OCI-LY7 (cell line): ENCODE data around the gene FTO.

Experiments used
- EZH2phosphoT487 ChIP-seq: fragments of 200-600 bp; sonication (generic); IDR thresholded peaks from 2 replicates; pipeline ENCODE4 v1.6.1; 2018; ENCODE audit warnings: low read depth, borderline replicate concordance, mild to moderate bottlenecking, mixed run types, antibody characterized with exemption, low read length, moderate library complexity, mixed read lengths
- TF ChIP-seq, protein P1 (sequence below): fragments of 200-600 bp; sonication (generic); conservative IDR thresholded peaks from 2 replicates; pipeline ENCODE4 v1.5.1; 2014; ENCODE audit warnings: mild to moderate bottlenecking, antibody characterized with exemption, low read length, moderate library complexity, mixed read lengths

GRCh38 chr16:53886482-53887378 lies 182.8 kb downstream of the FTO start:
- TF ChIP-seq, protein P1, sequence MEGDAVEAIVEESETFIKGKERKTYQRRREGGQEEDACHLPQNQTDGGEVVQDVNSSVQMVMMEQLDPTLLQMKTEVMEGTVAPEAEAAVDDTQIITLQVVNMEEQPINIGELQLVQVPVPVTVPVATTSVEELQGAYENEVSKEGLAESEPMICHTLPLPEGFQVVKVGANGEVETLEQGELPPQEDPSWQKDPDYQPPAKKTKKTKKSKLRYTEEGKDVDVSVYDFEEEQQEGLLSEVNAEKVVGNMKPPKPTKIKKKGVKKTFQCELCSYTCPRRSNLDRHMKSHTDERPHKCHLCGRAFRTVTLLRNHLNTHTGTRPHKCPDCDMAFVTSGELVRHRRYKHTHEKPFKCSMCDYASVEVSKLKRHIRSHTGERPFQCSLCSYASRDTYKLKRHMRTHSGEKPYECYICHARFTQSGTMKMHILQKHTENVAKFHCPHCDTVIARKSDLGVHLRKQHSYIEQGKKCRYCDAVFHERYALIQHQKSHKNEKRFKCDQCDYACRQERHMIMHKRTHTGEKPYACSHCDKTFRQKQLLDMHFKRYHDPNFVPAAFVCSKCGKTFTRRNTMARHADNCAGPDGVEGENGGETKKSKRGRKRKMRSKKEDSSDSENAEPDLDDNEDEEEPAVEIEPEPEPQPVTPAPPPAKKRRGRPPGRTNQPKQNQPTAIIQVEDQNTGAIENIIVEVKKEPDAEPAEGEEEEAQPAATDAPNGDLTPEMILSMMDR = no peak
- no peak for TF ChIP-seq EZH2phosphoT487
